HG03558 (cell line): Measurements from ENCODE around the gene HTR3A.

Source experiments
- ATAC-seq: cut with Tn5 transposase; IDR thresholded peaks from one replicate; pipeline ENCODE4 v1.9.1; 2021; ENCODE audit warnings: moderate number of reproducible peaks; ENCODE audit not compliant: unreplicated experiment; ENCODE audit errors: extremely low read depth

HTR3A gene

DNA sequence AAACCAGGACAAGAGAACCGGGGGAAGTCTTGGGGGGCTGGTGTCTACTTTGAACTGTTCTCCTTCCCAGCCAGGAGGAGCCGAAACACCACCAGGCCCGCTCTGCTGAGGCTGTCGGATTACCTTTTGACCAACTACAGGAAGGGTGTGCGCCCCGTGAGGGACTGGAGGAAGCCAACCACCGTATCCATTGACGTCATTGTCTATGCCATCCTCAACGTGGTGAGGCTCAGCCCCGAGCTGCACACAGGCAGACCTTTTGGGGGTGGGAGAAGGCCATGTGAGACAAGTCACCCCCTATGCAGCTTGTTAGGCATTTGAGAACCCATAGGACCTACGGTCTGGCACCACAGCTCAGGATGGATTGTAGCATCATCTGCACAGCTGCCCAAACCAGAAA lies 2.8 kb downstream of the HTR3A start:
- no peak for ATAC-seq

DNA sequence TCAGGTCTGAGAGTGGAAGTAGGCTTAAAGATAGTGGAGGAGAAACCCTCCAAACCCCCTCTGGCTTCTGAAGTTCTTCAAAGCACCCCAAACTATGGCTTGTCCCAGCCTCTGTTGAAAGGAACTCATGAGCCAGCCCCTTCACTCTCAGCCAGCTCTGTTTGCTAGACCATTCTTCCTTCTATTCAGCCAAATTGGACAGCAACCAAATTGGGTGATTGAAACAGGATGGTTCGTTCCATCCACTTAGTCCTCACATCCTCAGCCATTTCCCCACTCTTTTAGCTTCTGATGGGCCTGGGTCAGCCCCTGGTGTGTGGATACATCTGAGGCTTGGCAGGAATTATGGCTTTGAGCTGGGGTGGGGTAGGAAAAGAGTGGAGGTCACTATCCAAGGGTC lies 4.5 kb downstream of the HTR3A start:
- no peak for ATAC-seq

DNA sequence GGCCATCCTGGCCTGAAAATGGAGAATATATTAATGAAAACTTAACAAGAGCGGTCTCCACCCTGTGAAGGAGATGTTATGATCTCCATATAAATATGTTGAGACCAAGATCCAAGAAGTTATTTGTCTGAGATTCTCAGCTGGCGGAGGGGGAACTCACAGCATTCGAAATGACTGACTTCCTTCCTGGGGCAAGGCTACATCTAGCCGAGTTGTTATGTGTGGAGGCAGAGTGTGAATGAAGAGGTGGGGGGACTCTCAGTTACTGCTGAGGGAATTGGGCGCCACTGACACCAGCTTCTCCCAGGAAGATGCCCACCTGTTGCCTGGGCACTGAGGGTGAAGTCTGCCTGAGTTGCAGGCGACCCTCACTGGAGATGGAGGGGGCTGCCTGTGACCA lies 5.9 kb downstream of the HTR3A start:
- ATAC-seq: no peak

DNA sequence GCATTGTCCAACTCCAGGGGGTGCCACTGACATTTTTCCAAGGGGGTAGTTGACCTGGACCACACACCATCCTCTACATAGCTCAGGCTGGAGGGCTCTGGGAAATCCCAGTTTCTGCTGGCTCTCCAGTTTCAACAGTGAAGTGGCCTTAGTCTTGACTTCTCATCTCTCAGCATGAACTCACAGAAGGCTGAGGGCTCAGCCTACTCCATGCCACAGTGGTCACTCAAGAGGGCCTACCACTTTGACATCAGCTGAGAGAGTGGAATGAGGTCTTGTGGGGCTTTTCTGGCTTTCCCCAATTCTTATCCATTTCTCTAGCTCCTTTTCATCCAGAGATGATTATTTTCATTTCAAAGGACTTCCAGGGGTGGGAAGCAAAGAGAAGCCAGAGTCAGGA lies 7.4 kb downstream of the HTR3A start:
- no peak for ATAC-seq

DNA sequence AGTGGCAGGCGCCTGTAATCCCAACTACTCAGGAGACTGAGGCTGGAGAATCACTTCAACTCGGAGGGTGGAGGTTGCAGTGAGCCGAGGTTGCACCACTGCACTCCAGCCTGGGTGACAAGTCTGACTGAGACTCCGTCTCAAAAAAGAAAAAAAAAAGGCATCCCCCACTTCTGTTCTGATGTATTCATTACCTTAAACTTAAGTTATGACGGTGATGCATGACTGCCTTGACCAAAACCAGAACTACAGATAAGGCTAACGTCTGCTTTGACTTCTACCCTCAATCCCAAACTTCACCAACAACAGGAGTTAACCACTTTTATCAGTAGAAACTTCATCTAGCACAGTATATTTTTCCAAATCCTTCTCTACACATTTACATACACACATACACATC lies 9.9 kb downstream of the HTR3A start:
- ATAC-seq: no peak

DNA sequence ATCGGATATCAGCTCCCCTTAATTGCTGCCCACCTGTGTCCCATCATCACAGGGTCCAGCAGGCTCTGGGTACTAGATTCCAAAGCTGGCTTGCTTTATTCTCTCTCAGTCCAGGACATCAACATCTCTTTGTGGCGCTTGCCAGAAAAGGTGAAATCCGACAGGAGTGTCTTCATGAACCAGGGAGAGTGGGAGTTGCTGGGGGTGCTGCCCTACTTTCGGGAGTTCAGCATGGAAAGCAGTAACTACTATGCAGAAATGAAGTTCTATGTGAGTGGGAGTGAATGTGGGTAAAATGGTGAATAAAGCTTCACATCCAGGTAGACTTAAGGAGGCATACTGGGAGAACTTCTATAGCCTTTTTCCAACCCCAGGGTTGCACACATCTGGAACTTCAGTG lies 11.0 kb downstream of the HTR3A start:
- no peak for ATAC-seq

DNA sequence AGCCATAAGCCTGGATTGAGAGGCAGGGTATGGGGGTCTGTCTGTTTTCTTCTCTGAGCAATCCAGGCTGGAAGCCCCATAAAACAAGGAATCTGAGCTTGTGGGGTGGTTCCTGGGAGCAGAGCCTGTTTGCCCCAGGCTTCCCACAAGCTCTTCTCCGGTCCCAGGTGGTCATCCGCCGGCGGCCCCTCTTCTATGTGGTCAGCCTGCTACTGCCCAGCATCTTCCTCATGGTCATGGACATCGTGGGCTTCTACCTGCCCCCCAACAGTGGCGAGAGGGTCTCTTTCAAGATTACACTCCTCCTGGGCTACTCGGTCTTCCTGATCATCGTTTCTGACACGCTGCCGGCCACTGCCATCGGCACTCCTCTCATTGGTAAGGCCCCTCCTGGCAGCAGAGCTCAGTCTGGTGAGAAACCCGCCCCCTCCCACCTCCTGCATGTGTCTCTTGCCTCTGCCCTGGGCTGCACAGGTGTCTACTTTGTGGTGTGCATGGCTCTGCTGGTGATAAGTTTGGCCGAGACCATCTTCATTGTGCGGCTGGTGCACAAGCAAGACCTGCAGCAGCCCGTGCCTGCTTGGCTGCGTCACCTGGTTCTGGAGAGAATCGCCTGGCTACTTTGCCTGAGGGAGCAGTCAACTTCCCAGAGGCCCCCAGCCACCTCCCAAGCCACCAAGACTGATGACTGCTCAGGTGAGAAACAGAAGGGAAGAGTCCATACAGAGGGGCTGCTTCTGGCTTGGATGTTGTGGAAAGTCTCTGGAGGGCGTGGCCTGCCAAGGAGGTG lies 11.6 kb downstream of the HTR3A start:
- ATAC-seq: no peak

DNA sequence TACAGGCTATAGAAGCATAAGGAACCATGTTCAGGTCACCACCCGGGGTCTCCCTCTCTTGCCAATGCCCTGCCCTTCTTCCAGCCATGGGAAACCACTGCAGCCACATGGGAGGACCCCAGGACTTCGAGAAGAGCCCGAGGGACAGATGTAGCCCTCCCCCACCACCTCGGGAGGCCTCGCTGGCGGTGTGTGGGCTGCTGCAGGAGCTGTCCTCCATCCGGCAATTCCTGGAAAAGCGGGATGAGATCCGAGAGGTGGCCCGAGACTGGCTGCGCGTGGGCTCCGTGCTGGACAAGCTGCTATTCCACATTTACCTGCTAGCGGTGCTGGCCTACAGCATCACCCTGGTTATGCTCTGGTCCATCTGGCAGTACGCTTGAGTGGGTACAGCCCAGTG lies 14.5 kb downstream of the HTR3A start:
- no peak for ATAC-seq

DNA sequence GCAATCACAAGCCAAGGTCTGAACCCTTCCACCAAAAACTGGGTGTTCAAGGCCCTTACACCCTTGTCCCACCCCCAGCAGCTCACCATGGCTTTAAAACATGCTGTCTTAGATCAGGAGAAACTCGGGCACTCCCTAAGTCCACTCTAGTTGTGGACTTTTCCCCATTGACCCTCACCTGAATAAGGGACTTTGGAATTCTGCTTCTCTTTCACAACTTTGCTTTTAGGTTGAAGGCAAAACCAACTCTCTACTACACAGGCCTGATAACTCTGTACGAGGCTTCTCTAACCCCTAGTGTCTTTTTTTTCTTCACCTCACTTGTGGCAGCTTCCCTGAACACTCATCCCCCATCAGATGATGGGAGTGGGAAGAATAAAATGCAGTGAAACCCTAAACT lies 15.0 kb downstream of the HTR3A start:
- no peak for ATAC-seq

DNA sequence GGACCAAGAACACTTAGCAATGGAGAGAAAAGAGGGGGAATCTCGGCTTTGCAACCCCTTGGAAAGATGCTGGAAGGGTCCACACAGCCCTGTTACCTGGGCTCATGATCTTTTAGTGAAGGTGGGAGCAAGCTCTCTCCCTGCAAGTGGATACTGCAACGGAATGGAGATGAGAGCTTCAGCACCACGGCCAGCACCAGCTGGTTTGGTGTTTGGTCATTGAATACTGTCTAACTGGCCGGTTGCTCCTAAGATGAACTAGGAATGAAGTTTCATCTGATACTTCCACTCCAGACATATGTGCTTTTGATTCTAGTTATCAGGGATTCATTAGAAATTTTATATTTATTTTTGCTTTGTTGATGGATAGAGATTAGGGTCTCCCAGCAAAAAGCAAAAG lies 16.3 kb downstream of the HTR3A start:
- no peak for ATAC-seq

DNA sequence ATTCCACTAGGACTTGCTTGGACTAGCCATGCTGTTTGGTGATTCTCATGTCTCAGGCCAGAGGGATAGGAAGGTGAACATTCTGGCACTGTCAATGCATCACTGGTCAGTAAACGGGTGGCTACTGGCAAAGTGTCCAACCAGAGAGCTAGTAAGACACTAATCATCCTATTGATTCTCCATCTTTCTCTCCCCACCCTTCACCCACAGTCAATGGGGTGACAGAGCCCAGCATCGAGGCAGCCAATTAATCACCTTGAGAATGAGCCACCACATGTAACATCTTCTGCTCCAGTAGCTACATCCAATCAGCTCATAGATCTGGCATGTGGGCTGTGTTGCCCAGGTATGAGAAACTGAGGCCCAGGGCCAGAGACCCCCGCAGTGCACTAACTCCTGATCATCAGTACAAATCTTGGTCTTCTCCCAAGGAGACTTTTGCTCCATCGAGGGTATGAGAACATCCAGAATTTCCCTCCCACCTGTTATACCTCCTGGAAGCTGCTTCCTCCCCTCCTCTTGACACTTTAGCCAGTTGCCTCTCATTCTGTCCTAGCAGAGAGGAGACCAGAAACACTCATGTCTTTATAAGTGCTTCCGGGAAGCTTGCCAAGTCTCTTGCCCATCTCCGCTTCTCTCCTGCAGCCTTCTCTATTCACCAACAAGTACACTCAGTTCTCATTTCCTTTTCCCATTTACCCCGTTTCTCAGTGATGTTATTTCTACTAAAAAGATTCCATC lies 17.0 kb downstream of the HTR3A start:
- no peak for ATAC-seq

DNA sequence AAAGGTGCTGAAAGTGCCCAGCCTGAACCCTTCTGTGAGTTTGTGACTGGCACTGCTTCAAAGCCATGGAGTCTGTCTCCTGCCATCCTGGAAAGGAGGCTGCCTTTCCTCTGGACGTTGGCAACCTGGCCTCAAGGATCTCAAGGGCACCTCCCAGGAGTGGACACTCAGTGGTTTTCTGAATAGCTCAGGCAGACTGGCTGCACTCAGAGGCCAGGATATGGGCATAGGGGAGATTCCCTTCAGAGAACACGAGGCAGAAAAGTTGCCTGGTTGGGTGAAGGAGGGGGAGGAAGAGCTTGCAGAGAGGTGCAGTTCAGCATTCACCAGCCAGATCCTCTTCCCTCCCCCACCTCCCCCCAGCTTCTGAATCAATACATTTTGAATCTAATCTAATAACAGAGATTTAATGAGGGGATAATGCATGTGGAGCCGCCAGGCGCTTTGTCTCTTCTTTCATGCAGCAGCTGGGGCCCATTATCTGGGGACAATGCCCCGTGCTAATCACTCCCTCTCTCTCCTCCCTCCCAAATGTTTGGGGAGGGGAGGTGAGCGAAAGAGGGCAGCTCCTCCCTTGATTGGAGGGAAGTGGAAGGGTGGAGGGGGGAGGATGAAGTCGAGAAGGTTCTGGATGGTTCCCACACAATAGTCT lies 17.7 kb downstream of the HTR3A start:
- no peak for ATAC-seq

DNA sequence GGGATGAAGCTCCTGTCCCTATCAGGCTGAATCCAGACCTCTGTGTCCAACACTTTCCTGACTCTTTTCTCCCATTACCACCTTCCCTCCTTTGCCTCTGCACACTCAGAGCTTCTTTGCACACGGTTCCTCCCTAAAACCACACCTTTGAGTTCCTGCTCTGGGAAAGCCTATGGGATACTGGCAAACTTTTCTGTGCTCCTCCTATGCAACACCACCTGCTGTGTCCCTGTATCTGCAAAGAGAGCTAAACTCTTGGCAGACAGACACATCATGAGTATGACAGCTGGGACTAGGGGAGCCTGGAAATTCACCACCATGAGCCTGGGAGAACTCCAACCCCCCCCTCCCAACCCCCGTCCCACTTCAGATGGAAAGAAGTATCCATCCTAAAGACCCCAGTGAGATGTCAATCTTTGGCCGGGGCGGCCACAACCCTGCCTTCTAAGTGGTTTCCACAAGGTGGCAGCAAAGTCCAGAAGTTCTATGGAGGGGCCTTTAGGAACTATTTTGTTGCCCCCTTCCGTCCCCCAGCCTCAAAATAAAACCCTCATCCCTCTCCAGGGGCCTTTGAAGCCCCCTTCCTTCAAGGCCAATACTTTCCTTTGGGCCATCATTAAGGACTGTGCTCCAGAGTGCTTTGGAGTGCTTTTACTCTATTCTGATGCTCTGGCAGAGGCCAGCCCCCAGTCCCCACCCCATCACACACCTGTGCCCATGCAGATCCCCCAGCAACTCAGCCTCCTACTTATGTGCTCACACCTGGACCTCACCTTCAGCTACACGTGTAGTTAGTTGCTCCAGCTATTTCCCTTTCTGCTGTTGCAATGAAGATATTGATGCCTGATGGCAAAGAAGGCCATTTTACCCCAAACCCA lies 19.4 kb downstream of the HTR3A start:
- no peak for ATAC-seq

DNA sequence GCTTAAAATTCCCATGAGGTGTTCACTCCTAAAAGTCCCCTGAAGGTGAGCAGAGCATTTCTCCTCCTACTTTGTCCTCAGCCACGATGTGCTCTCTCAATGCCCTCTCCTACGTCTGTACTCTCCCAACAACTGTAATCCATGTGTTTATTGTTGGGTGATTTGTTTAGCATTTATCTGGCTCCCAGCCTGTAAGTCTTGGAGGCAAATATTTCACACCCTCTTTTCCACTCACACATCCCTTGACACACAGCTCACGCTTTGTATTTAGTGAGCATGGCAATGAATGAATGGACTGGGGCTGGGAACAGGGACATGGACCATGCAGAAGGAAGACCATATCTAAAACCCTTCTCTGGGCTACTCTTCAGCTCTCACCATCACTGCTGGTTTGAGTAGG lies 22.6 kb downstream of the HTR3A start:
- no peak for ATAC-seq

DNA sequence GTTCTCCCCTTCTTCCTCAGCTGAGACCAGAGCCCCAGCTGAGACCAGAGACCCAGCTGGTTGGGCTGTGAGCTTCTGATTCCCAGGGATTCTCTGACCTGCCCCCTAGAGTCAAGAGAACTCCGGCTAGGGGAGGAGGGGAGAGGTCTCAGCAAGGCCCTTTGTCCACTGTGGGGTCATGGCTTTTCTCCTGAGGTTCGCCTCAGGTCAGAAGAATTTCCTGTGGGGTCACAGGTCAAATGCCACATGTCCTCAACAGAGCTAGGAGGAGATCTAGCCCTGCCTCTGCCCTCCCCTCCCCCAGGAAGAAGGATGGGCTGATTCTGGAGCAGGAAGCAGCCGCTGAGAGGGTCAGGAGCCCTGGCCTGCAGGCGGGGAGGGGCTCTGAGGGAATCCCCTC lies 23.7 kb downstream of the HTR3A start:
- ATAC-seq: no peak

DNA sequence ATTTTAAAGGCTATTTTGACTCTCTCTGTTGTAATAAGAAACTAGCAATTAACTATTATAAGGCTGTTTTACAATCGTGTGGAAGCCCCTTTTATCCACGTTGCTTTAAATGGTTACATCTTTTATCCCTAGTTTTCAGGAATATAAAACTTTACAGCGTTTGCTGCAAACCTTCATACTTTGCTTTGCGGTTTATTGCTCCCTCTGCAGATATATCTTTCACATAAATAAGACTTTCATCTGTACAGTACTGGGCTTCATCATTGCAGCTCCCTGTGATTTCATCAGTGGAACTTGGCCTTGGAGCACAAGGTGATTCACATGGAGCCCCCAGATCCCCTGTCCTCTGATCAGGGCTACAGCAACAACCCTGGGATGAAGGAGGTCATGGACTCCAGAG lies 25.6 kb downstream of the HTR3A start:
- no peak for ATAC-seq

DNA sequence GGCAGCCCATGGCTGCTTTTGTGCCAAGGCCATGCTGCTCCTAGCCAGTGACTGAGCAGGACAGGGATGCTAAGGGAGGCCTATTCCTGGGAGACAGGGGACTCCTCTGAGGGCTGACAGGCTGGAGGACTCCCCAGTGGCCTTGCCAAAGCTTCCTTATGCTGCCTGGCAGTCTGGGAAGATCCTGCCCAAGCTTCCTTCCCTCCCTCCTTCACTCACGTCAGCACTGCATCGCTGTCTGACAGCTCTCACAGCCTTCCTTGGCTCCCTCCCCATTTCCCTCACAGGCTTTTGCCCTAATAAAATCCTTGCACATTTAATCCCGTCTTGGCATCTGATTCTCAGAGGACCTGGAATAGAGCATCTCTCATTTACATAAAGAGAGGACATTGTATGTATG lies 26.5 kb downstream of the HTR3A start:
- ATAC-seq: no peak

DNA sequence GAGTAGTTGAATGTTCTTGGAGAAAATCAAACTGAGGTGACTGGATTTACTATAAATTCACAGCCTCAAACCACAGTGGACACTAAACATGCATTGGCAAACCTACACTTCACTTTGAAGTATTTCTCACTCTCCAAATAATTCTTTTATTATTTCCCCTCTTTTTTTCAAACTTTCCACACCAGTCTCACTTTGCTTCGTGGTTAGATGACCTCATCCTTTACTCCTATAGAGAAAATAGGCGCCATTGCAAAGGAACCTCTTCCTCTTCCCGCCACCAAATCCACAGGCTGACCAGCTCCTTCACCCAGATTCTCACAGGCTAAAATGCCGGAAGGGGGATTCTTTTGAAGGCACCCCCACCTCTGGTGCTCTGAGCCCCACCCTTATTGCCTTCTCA lies 33.4 kb downstream of the HTR3A start:
- ATAC-seq: no peak

DNA sequence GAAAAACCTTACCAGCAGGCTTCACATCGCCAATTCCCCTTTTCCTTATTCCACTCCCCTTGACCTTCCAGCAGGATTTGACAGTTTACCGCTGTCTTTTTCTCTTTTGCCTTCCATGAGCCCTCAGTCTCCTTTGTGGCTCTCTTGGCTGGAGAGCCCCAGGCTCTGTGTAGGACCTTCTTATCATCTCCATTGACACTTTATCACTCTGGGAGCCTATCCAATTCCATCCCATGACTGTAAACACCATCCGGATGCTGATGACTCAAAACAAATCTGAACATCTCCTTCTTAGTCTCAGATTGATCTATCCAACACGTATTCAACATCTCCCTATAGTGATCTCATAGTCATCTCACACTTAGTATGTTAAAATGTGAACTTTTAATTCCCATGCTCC lies 36.0 kb downstream of the HTR3A start:
- no peak for ATAC-seq

DNA sequence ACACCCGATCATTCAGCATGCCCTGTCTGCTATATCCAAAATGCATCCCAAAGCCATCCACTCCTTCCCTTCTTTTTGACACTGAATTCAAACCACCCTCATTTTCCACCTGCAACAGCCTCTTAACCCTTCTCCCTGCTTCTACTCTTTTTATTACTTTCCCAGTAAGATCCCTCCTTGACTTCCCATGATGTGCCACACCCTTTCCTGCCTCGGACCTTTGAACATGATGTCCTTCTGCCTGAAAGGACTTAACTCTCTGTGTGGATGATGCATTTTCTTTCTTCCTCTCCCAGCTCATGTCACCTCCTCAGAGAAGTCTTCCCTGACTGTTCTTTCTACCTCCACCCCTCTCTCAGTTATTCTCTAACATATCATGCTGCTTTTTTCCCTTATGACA lies 36.5 kb downstream of the HTR3A start:
- ATAC-seq: no peak

DNA sequence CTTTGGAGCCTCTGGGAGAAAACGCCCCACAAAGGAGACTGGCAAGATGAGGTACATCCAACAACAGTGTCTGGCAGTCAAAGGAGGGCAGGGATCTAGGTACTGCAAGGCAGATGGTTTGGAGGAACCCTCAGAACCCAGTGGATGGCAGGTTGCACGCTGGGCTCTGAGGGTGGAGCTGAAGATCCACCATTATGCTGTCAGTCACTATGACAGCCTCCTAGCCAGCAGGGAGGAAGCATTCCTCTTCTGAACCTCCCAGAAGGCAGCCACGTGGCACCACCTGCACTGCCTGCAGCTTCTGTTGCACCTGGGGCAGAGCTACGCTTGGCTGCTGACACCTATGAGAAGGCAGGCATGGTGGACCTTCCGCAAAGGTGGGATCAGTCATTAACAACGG lies 40.2 kb downstream of the HTR3A start:
- ATAC-seq: no peak
